CD8-positive, alpha-beta memory T cell (primary cell): ENCODE results near the gene DNM3. TPM values are rescaled to one million over a fixed set of nuclear protein-coding genes. Genes with fewer than 3 reads are reported as not detected.

Experiments
- CTCF ChIA-PET: fragments of 350-600 bp; sonication (Branson Sonifier 250); formaldehyde crosslinking; loops from one replicate; lab custom pipeline; 2021; ENCODE audit warnings: antibody characterized with exemption; lab: Charles Lee
- POLR2A ChIA-PET: fragments of 350-600 bp; sonication (Branson Sonifier 250); formaldehyde crosslinking; loops from one replicate; lab custom pipeline; 2021; ENCODE audit warnings: antibody characterized with exemption; lab: Charles Lee
- DNase-seq, 5 donors: peaks; one replicate each; pipeline versions ENCODE4 v3.0.0 to v3.0.0-alpha.2; 2020 to 2022; ENCODE audit warnings: mixed read lengths in 1 of 5
- H3K27ac ChIP-seq: one replicate; pipeline ENCODE4 v1.7.0; 2013; ENCODE audit warnings: low read depth, mild to moderate bottlenecking, low read length, moderate library complexity
- H3K27me3 ChIP-seq: 2 replicates; pipeline ENCODE4 v1.7.0; 2013; ENCODE audit warnings: low read length, mild to moderate bottlenecking; ENCODE audit not compliant: insufficient read depth, poor library complexity, severe bottlenecking
- H3K36me3 ChIP-seq: 2 replicates; pipeline ENCODE4 v1.7.0; 2013; ENCODE audit warnings: mild to moderate bottlenecking, low read length, moderate library complexity; ENCODE audit not compliant: insufficient read depth
- H3K4me1 ChIP-seq: 2 replicates; pipeline ENCODE4 v1.7.0; 2013; ENCODE audit warnings: mild to moderate bottlenecking, low read length, moderate library complexity; ENCODE audit not compliant: insufficient read depth
- H3K4me3 ChIP-seq: 2 replicates; pipeline ENCODE4 v1.7.0; 2013; ENCODE audit warnings: mild to moderate bottlenecking, low read length
- H3K9me3 ChIP-seq: 2 replicates; pipeline ENCODE4 v1.7.0; 2013; ENCODE audit warnings: mild to moderate bottlenecking, low read length
- H3K27ac Mint-ChIP-seq, 8 donors: one replicate each; pipeline ENCODE4 v1.8.0; 2020 to 2021; ENCODE audit warnings: mixed read lengths in 8 of 8, mild to moderate bottlenecking in 6 of 8, inconsistent platforms in 3 of 8, moderate library complexity in 3 of 8
- H3K27me3 Mint-ChIP-seq, 2 donors: one replicate each; pipeline ENCODE4 v1.8.0; 2020 to 2021; ENCODE audit warnings: mixed read lengths in 2 of 2, mild to moderate bottlenecking in 1 of 2, moderate library complexity in 1 of 2
- H3K36me3 Mint-ChIP-seq, 3 donors: one replicate each; pipeline ENCODE4 v1.8.0; 2020 to 2021; ENCODE audit warnings: mixed read lengths in 3 of 3, inconsistent platforms in 1 of 3, mild to moderate bottlenecking in 1 of 3
- H3K4me1 Mint-ChIP-seq, 3 donors: one replicate each; pipeline ENCODE4 v1.8.0; 2020 to 2021; ENCODE audit warnings: mixed read lengths in 3 of 3, inconsistent platforms in 1 of 3, mild to moderate bottlenecking in 1 of 3
- H3K4me3 Mint-ChIP-seq, 7 donors: one replicate each; pipeline ENCODE4 v1.8.0; 2020 to 2021; ENCODE audit warnings: mixed read lengths in 7 of 7, mild to moderate bottlenecking in 6 of 7, moderate library complexity in 4 of 7, inconsistent platforms in 2 of 7
- H3K9me3 Mint-ChIP-seq, 5 donors: one replicate each; pipeline ENCODE4 v1.8.0; 2020 to 2022; ENCODE audit warnings: mixed read lengths in 5 of 5, mild to moderate bottlenecking in 3 of 5, moderate library complexity in 2 of 5, inconsistent platforms in 1 of 5
- polyA plus RNA-seq: library from polyadenylated mRNA; unstranded; fragments of 300-500 nt; fragmentation: Illumina TruSeq; gene quantifications from one replicate; pipeline ENCODE4 v1.2.3, GENCODE V29; 2021
- total RNA-seq, 2 experiments: library from RNA; stranded (reverse); gene quantifications; one replicate each; pipeline ENCODE4 v1.2.3, GENCODE V29; 2021

Gene DNM3
- total and polyA plus RNA-seq, 3 experiments from 2014 or later, result 0.29 to 0.64 (median 0.59) TPM

DNA sequence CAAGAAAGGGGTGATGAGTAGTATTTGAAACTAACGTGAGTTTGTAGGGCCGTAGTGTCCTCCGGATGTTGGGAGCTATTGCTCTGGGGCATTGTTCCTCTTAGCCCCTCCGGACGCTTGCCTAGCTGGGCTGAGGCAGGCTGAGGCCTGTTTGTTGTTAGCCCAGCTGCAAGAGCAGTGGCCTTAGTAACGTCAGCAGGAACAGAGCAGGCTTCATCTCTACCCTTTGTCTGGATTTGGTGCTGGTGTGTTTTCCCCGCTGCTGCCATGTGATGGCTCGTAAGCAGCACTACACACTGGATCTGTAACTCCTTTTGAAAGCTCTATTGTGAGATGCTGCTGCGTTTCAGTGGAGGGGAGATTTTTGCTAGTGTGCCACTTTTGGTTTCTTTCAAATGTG is 57.6 kb downstream of the DNM3 start:
- CTCF ChIA-PET, result no interaction called here
- H3K36me3 ChIP-seq, result no peaks in the 10 kb centered on the region
- H3K9me3 ChIP-seq, result no peaks in the 10 kb centered on the region
- POLR2A ChIA-PET, result no interaction called here
- peaks cover 0 to 9% (median 0%) of the 10 kb centered on the region in 5 donors for H3K9me3 Mint-ChIP-seq
- H3K36me3 Mint-ChIP-seq, result peaks cover 0 to 2% (median 0%) of the 10 kb centered on the region in 3 donors
- no peak overlapping the region for H3K27ac Mint-ChIP-seq
- peaks cover 6 to 13% of the 10 kb centered on the region in 2 donors for H3K27me3 Mint-ChIP-seq
- H3K4me3 Mint-ChIP-seq, result no peak overlapping the region
- H3K4me1 ChIP-seq, result no peaks in the 10 kb centered on the region
- no peak for DNase-seq
- no peak overlapping the region for H3K4me3 ChIP-seq
- H3K27ac ChIP-seq, result no peak overlapping the region
- no peaks in the 10 kb centered on the region for H3K27me3 ChIP-seq
- peaks cover 2 to 15% (median 9%) of the 10 kb centered on the region in 3 donors for H3K4me1 Mint-ChIP-seq

DNA sequence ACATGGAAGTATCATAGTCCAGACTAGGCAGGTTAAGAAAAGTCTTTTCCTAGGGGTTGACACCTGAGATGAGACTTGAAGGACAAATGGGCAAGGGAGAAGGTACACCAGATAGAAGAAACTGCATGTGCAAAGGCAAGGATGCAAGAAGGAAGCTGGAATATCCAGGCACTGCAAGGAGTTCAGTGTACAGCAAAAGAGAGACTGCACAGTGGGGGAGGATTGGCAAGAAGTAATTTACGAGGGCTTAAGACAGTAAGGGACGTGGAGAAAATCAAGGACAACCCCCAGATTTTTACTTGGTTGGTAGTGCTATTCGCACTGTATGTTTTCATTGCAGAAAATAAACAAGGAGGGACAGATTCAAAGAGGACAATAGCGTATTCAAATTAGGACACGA is 58.5 kb downstream of the DNM3 start:
- no peaks in the 10 kb centered on the region for H3K4me1 ChIP-seq

DNA sequence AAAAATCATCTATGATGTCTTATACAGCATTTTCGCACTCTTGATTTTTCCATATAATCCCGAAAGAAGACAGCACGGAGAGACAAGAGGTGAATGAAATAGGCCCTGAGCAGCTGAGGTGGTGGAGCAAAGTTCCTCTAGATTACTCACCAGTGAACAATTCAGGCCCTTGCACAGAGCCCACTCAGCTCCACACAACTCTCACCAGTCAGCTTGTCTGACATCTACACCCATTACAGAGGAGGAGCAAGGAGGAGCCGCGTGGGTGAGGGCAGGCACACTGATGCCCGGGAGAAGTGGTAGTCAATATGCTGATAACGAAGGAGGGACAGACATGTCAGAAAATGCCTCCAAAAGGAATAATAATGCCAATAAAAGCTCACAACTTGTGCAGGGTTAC is 59.9 kb downstream of the DNM3 start:
- no peaks in the 10 kb centered on the region for H3K9me3 ChIP-seq
- ChIA-PET CTCF (interaction anchor here (1.5 kb wide), 1 partner anchor 15 kb away, joined by 4 read pairs; no protein-coding TSS in a partner anchor), POLR2A (no interaction called here)
- no peak overlapping the region for H3K4me3 Mint-ChIP-seq
- no peak overlapping the region for H3K27ac ChIP-seq
- H3K27ac Mint-ChIP-seq, result no peak overlapping the region
- peaks cover 0 to 9% (median 0%) of the 10 kb centered on the region in 5 donors for H3K9me3 Mint-ChIP-seq
- no peaks in the 10 kb centered on the region for H3K27me3 ChIP-seq
- peaks cover 2 to 15% (median 9%) of the 10 kb centered on the region in 3 donors for H3K4me1 Mint-ChIP-seq
- H3K36me3 ChIP-seq, result no peaks in the 10 kb centered on the region
- no peaks in the 10 kb centered on the region for H3K36me3 Mint-ChIP-seq
- no peaks in the 10 kb centered on the region for H3K4me1 ChIP-seq
- no peak overlapping the region for H3K4me3 ChIP-seq
- peaks cover 7 to 13% of the 10 kb centered on the region in 2 donors for H3K27me3 Mint-ChIP-seq
- DNase-seq, result no peak

More for the DNA sequence above, 58.5 kb downstream of the DNM3 start:
- no peaks in the 10 kb centered on the region for H3K36me3 ChIP-seq
- Mint-ChIP-seq H3K9me3 (peaks cover 0 to 9% (median 0%) of the 10 kb centered on the region in 5 donors), H3K4me1 (peaks cover 2 to 15% (median 9%) of the 10 kb centered on the region in 3 donors), H3K36me3 (no peaks in the 10 kb centered on the region), H3K4me3 (peak overlapping the region in 1 of 7 donors; percentile 63), H3K27ac (no peak overlapping the region), H3K27me3 (peaks cover 6 to 13% of the 10 kb centered on the region in 2 donors)
- H3K9me3 ChIP-seq, result no peaks in the 10 kb centered on the region
- POLR2A ChIA-PET, result no interaction called here
- DNase-seq, result no peak
- no peak overlapping the region for H3K4me3 ChIP-seq
- CTCF ChIA-PET, result no interaction called here
- H3K27me3 ChIP-seq, result no peaks in the 10 kb centered on the region
- H3K27ac ChIP-seq, result no peak overlapping the region

DNA sequence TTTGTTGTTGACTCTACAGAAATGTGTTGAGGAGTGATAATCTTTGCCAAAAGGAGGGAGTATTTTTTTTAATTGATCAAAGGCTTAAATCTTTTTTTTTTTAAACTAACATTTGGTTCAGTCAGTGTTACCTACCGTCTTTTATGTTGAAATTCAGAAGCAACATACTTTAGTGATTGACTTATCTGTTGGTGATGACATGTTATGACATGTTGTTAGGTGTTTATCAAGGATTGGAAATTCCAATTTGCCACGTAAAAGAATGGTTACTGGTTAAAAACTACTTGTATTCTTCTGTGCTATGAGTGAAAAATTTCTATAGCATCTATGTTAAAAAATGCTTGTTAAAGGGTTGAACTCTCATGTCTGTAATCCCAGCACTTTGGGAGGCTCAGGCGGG is 61.2 kb downstream of the DNM3 start:
- Histone ChIP-seq H3K9me3 (no peaks in the 10 kb centered on the region), H3K36me3 (no peaks in the 10 kb centered on the region), H3K4me3 (no peak overlapping the region), H3K27ac (no peak overlapping the region), H3K4me1 (no peaks in the 10 kb centered on the region), H3K27me3 (no peaks in the 10 kb centered on the region)
- peaks cover 2 to 15% (median 9%) of the 10 kb centered on the region in 3 donors for H3K4me1 Mint-ChIP-seq
- H3K27ac Mint-ChIP-seq, result no peak overlapping the region
- ChIA-PET CTCF (no interaction called here), POLR2A (no interaction called here)
- H3K4me3 Mint-ChIP-seq, result peak overlapping the region in 4 of 7 donors; percentile 4 to 60 (median 43)
- no peak for DNase-seq
- peaks cover 0 to 6% (median 0%) of the 10 kb centered on the region in 5 donors for H3K9me3 Mint-ChIP-seq
- H3K27me3 Mint-ChIP-seq, result peaks cover 7 to 13% of the 10 kb centered on the region in 2 donors
- no peaks in the 10 kb centered on the region for H3K36me3 Mint-ChIP-seq

DNA sequence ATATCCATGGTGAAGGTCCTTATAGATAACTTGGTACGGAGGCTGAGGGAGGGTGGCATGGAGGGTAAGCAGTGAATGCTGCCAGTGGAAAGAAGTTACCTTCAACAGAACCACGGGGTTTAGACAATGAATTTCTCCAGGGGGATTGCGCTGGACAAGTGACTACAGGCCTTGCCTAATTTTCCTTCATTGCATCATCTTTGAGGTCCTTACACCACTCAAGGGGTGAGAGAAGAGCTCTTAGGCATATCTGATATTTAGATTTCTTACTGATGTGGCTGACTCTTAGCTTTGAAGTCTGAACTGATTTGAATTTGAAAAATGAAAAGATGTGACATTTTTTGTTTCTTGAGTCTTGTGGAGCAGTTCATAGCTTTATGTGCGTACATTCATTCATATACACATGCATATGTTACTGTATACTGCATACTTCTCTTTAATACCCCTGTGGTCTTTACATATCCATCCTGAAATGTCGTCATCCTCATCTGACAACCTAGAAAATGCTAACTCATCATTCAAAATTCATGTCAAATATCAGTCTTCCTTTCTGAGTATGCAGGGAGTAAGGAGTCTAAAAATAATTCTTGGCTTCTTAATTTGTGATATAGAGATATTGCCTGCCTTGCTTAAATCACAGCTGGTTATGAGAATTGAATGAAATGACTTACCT is 63.6 kb downstream of the DNM3 start:
- H3K4me3 ChIP-seq, result no peak overlapping the region
- no peaks in the 10 kb centered on the region for H3K36me3 ChIP-seq
- peaks cover 2 to 15% (median 9%) of the 10 kb centered on the region in 3 donors for H3K4me1 Mint-ChIP-seq
- peaks cover under 1 to 5% of the 10 kb centered on the region in 2 donors for H3K27me3 Mint-ChIP-seq
- no peaks in the 10 kb centered on the region for H3K9me3 ChIP-seq
- H3K36me3 Mint-ChIP-seq, result no peaks in the 10 kb centered on the region
- no peaks in the 10 kb centered on the region for H3K27me3 ChIP-seq
- H3K27ac ChIP-seq, result no peak overlapping the region
- H3K4me3 Mint-ChIP-seq, result no peak overlapping the region
- H3K4me1 ChIP-seq, result no peaks in the 10 kb centered on the region
- H3K9me3 Mint-ChIP-seq, result peaks cover 0 to 3% (median 0%) of the 10 kb centered on the region in 5 donors
- H3K27ac Mint-ChIP-seq, result no peak overlapping the region
- POLR2A ChIA-PET, result no interaction called here
- CTCF ChIA-PET, result no interaction called here
- no peak for DNase-seq

DNA sequence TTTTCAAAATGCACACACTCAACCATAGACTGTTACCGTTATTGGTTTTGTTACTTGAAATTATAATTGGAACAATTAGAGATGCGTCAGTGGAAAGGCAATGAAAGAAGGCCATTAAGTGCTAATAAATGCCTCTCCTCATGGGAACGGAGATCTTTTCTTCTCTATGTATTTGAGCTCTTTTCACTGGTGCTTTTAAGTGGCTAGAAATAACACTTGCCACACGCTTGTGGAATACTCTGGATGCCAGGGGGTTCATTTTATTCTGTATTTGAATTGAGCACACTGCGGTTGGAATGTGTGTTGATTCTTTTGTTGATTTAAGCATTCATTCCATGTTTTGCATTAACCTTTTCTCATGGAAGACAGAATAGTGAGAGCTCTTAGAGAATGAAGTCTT is 68.4 kb downstream of the DNM3 start:
- CTCF ChIA-PET, result no interaction called here
- POLR2A ChIA-PET, result no interaction called here
- H3K27ac ChIP-seq, result no peak overlapping the region
- H3K4me3 Mint-ChIP-seq, result no peak overlapping the region
- H3K27me3 Mint-ChIP-seq, result peaks cover 3% of the 10 kb centered on the region in 2 donors
- DNase-seq, result no peak
- no peaks in the 10 kb centered on the region for H3K9me3 Mint-ChIP-seq
- H3K36me3 ChIP-seq, result no peaks in the 10 kb centered on the region
- H3K27ac Mint-ChIP-seq, result no peak overlapping the region
- no peaks in the 10 kb centered on the region for H3K4me1 Mint-ChIP-seq
- H3K9me3 ChIP-seq, result no peaks in the 10 kb centered on the region
- H3K27me3 ChIP-seq, result no peaks in the 10 kb centered on the region
- H3K36me3 Mint-ChIP-seq, result no peaks in the 10 kb centered on the region
- no peaks in the 10 kb centered on the region for H3K4me1 ChIP-seq
- H3K4me3 ChIP-seq, result no peak overlapping the region

DNA sequence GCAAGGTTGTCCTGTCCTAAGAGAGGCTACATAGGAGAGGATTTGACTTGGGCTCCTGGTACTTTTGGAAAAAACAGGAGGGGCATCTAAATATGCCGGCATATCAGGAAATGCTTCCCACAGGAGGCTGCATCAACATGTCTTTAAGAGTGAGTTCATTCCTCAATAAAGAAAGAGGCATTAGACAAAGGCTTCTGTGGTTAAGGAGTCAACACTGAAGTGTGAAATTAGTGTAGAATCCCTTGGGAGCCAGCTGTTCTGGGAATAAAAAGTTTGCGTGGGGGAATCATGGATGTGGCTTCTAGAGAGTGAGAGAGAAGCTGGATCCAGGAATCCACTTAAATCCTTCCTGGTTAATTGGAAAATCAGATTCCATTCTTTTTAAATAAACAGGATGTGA is 69.5 kb downstream of the DNM3 start:
- CTCF ChIA-PET, result no interaction called here
- Histone ChIP-seq H3K4me1 (no peaks in the 10 kb centered on the region), H3K27ac (no peak overlapping the region), H3K9me3 (no peaks in the 10 kb centered on the region), H3K27me3 (no peaks in the 10 kb centered on the region), H3K36me3 (no peaks in the 10 kb centered on the region), H3K4me3 (no peak overlapping the region)
- POLR2A ChIA-PET, result no interaction called here
- Mint-ChIP-seq H3K27me3 (peaks cover 1 to 3% of the 10 kb centered on the region in 2 donors), H3K36me3 (no peaks in the 10 kb centered on the region), H3K9me3 (no peaks in the 10 kb centered on the region), H3K4me3 (no peak overlapping the region), H3K4me1 (no peaks in the 10 kb centered on the region), H3K27ac (no peak overlapping the region)
- DNase-seq, result no peak

DNA sequence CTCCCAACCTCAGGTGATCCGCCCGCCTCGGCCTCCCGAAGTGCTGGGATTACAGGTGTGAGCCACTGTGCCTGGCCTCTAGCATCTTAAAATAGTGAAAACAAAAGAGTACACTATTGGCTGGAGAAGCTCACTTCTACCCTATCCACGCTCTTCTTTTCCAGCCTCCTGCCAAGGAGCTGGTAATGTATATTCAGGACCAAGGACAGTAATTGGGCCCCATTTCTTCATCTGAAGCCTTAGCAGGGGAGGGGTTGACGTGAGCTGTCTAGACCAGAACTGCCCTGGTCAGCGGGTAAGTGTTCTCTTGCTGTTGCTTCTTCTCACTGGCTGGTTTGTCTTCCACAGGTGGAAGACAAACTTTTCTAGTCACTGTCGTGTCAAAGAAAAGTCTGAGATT is 70.2 kb downstream of the DNM3 start:
- H3K27me3 Mint-ChIP-seq, result peaks cover 1 to 3% of the 10 kb centered on the region in 2 donors
- ChIA-PET CTCF (no interaction called here), POLR2A (no interaction called here)
- Histone ChIP-seq H3K36me3 (no peaks in the 10 kb centered on the region), H3K4me1 (no peaks in the 10 kb centered on the region), H3K4me3 (no peak overlapping the region), H3K27me3 (no peaks in the 10 kb centered on the region), H3K27ac (no peak overlapping the region), H3K9me3 (no peaks in the 10 kb centered on the region)
- no peak overlapping the region for H3K27ac Mint-ChIP-seq
- H3K36me3 Mint-ChIP-seq, result no peaks in the 10 kb centered on the region
- H3K4me1 Mint-ChIP-seq, result no peaks in the 10 kb centered on the region
- DNase-seq, result no peak
- no peaks in the 10 kb centered on the region for H3K9me3 Mint-ChIP-seq
- H3K4me3 Mint-ChIP-seq, result no peak overlapping the region
